Liver (tissue), 3 donors: ENCODE results near the gene FIGLA.

Experiments
- EGR1 ChIP-seq, 2 donors: IDR thresholded peaks; 2 replicates each; pipeline ENCODE4 v1.6.1; 2016 to 2018; ENCODE audit warnings: antibody characterized with exemption in 2 of 2, low read depth in 2 of 2
- TF ChIP-seq, protein P1 (sequence below): fragments of 150-350 bp; IDR thresholded peaks from 2 replicates; pipeline ENCODE4 v1.5.1; 2017; ENCODE audit warnings: improper control_type of control experiment, low read depth, low read length; ENCODE audit not compliant: missing input control
- donor health status: healthy.
- donor health status: healthy.

DNA sequence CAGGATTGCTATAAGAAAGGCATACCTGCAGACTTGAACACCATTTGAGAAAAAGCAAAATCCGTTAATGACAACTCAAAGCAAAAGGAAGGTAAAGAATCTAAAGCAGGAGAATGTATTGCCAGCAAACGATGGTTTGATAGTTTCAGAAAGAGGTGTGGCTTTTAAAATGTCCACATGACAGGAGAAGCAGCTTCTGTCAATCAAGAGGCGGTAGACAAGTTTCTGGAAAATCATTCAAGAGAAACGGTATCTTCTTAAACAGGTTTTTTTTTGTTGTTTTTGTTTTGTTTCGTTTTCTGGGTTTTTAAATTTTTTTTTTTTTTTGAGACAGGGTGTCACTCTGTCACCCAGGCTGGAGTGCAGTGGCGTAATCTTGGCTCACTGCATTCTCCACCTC lies 16.2 kb upstream of the FIGLA start:
- no peak for TF ChIP-seq EGR1 (IDR thresholded peaks at IDR 0.05; ENCODE audit: low read depth in 2 of 2)
- TF ChIP-seq, protein P1, sequence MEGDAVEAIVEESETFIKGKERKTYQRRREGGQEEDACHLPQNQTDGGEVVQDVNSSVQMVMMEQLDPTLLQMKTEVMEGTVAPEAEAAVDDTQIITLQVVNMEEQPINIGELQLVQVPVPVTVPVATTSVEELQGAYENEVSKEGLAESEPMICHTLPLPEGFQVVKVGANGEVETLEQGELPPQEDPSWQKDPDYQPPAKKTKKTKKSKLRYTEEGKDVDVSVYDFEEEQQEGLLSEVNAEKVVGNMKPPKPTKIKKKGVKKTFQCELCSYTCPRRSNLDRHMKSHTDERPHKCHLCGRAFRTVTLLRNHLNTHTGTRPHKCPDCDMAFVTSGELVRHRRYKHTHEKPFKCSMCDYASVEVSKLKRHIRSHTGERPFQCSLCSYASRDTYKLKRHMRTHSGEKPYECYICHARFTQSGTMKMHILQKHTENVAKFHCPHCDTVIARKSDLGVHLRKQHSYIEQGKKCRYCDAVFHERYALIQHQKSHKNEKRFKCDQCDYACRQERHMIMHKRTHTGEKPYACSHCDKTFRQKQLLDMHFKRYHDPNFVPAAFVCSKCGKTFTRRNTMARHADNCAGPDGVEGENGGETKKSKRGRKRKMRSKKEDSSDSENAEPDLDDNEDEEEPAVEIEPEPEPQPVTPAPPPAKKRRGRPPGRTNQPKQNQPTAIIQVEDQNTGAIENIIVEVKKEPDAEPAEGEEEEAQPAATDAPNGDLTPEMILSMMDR: no peak
